ENCODE results near the gene SSB. TPM values are rescaled to one million over a fixed set of nuclear protein-coding genes. Genes with fewer than 3 reads are reported as not detected.

Gene SSB
- polyA plus RNA-seq, 1 donor from 2014 or later: 214 TPM

- Histone ChIP-seq H3K27me3 (ENCODE audit: insufficient read depth, low read depth, low read length) (no peaks in the 10 kb centered on the region), H3K9ac (ENCODE audit: low read length) (peak overlapping the region; percentile 71), H3K9me3 (ENCODE audit: low read length) (no peaks in the 10 kb centered on the region), H3K27ac (ENCODE audit: low read length) (no peak overlapping the region), H2AFZ (ENCODE audit: low read depth, low read length) (peak overlapping the region; percentile 77), H4K20me1 (ENCODE audit: insufficient read depth) (no peaks in the 10 kb centered on the region), H3K4me2 (ENCODE audit: low read length) (peak overlapping the region; percentile 64), H3K36me3 (ENCODE audit: insufficient read depth, low read length) (no peaks in the 10 kb centered on the region), H3F3A (ENCODE audit: insufficient read depth, low read length, poor library complexity, severe bottlenecking) (no peaks in the 10 kb centered on the region), H3K79me2 (replicated peaks; ENCODE audit: insufficient read depth, low read length) (peaks cover 23% of the 10 kb centered on the region), H3K9me2 (ENCODE audit: insufficient read depth, low read length) (no peaks in the 10 kb centered on the region), H3K4me3 (ENCODE audit: low read length) (peak overlapping the region; percentile 83)
- TF ChIP-seq, protein P1, sequence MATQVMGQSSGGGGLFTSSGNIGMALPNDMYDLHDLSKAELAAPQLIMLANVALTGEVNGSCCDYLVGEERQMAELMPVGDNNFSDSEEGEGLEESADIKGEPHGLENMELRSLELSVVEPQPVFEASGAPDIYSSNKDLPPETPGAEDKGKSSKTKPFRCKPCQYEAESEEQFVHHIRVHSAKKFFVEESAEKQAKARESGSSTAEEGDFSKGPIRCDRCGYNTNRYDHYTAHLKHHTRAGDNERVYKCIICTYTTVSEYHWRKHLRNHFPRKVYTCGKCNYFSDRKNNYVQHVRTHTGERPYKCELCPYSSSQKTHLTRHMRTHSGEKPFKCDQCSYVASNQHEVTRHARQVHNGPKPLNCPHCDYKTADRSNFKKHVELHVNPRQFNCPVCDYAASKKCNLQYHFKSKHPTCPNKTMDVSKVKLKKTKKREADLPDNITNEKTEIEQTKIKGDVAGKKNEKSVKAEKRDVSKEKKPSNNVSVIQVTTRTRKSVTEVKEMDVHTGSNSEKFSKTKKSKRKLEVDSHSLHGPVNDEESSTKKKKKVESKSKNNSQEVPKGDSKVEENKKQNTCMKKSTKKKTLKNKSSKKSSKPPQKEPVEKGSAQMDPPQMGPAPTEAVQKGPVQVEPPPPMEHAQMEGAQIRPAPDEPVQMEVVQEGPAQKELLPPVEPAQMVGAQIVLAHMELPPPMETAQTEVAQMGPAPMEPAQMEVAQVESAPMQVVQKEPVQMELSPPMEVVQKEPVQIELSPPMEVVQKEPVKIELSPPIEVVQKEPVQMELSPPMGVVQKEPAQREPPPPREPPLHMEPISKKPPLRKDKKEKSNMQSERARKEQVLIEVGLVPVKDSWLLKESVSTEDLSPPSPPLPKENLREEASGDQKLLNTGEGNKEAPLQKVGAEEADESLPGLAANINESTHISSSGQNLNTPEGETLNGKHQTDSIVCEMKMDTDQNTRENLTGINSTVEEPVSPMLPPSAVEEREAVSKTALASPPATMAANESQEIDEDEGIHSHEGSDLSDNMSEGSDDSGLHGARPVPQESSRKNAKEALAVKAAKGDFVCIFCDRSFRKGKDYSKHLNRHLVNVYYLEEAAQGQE (IDR thresholded peaks at IDR 0.05; ENCODE audit: borderline replicate concordance): no peak
- TF ChIP-seq SMC3 (conservative IDR thresholded peaks at IDR 0.05; ENCODE audit: poor library complexity) (no peak), TAF1 (IDR thresholded peaks at IDR 0.05; ENCODE audit: low read depth) (no peak), POLR2AphosphoS5 (IDR thresholded peaks at IDR 0.05) (no peak), CTCF (IDR thresholded peaks at IDR 0.05; ENCODE audit: poor library complexity, severe bottlenecking) (no peak), MXI1 (conservative IDR thresholded peaks at IDR 0.05; ENCODE audit: poor library complexity, severe bottlenecking) (no peak), RAD21 (conservative IDR thresholded peaks at IDR 0.05) (no peak), EZH2 (IDR thresholded peaks at IDR 0.05; ENCODE audit: borderline replicate concordance, insufficient read depth, low read length, poor library complexity, severe bottlenecking) (no peak), EP300 (conservative IDR thresholded peaks at IDR 0.05; ENCODE audit: poor library complexity, severe bottlenecking) (no peak)
Measured at GRCh38 chr2:169823996-169824372, 25.3 kb downstream of the SSB start.

GRCh38 chr2:169824373-169825333 is 26.0 kb downstream of the SSB start, which contains the start of gene METTL5:
Gene METTL5 (minus strand): TSS chr2:169824905. CDS start chr2:169824597, 308 bp downstream.
- no peaks in the 10 kb centered on the region for H3K9me3 ChIP-seq (ENCODE audit: low read length)
- no peaks in the 10 kb centered on the region for H3F3A ChIP-seq (ENCODE audit: insufficient read depth, low read length, poor library complexity, severe bottlenecking)
- H3K9me2 ChIP-seq (ENCODE audit: insufficient read depth, low read length): no peaks in the 10 kb centered on the region
- no peaks in the 10 kb centered on the region for H3K27me3 ChIP-seq (ENCODE audit: insufficient read depth, low read depth, low read length)
- peaks cover 28% of the 10 kb centered on the region for H3K79me2 ChIP-seq (replicated peaks; ENCODE audit: insufficient read depth, low read length)
- H3K27ac ChIP-seq (ENCODE audit: low read length): no peak within 1 kb of the TSS
- no peaks in the 10 kb centered on the region for H4K20me1 ChIP-seq (ENCODE audit: insufficient read depth)
- H3K4me3 ChIP-seq (ENCODE audit: low read length): peak within 1 kb of the TSS; percentile 83
- peak within 1 kb of the TSS; percentile 71 for H3K9ac ChIP-seq (ENCODE audit: low read length)
- peak within 1 kb of the TSS; percentile 77 for H2AFZ ChIP-seq (ENCODE audit: low read depth, low read length)
- H3K4me2 ChIP-seq (ENCODE audit: low read length): peak within 1 kb of the TSS; percentile 64
- H3K36me3 ChIP-seq (ENCODE audit: insufficient read depth, low read length): no peaks in the 10 kb centered on the region
- TF ChIP-seq EP300 (conservative IDR thresholded peaks at IDR 0.05; ENCODE audit: poor library complexity, severe bottlenecking) (peak; percentile 35), RAD21 (conservative IDR thresholded peaks at IDR 0.05) (peak; percentile 71), SMC3 (conservative IDR thresholded peaks at IDR 0.05; ENCODE audit: poor library complexity) (peak; percentile 80), POLR2AphosphoS5 (IDR thresholded peaks at IDR 0.05) (peak; percentile 62), MXI1 (conservative IDR thresholded peaks at IDR 0.05; ENCODE audit: poor library complexity, severe bottlenecking) (peak; percentile 87), EZH2 (IDR thresholded peaks at IDR 0.05; ENCODE audit: borderline replicate concordance, insufficient read depth, low read length, poor library complexity, severe bottlenecking) (no peak), CTCF (IDR thresholded peaks at IDR 0.05; ENCODE audit: poor library complexity, severe bottlenecking) (peak; percentile 99)
- TF ChIP-seq, protein P1 (IDR thresholded peaks at IDR 0.05; ENCODE audit: borderline replicate concordance): no peak

Measured in neural cell (in vitro differentiated cells).